Body of pancreas (tissue), 4 donors: Measurements from ENCODE around the gene CBFA2T3. TPM values are rescaled to one million over a fixed set of nuclear protein-coding genes. Genes with fewer than 3 reads are reported as not detected.

Experiments used
- ATAC-seq: fragments of 150-250 bp; one replicate; pipeline ENCODE4 v1.9.1; 2016
- DNase-seq, 4 donors: peaks; one replicate each; pipeline ENCODE4 v3.0.0-alpha.2; 2019
- H3K27ac ChIP-seq, 4 donors: fragments of 200-600 bp; sonication (generic); 1 replicate in 3 of 4; 2 replicates in 1 of 4; pipeline versions ENCODE4 v1.5.1 to v1.6.1; 2016 to 2019; ENCODE audit warnings: mild to moderate bottlenecking in 1 of 4, mixed read lengths in 1 of 4, moderate library complexity in 1 of 4
- H3K27me3 ChIP-seq, 2 donors: fragments of 200-600 bp; sonication (generic); one replicate each; pipeline ENCODE4 v1.6.0; 2016; ENCODE audit warnings: mild to moderate bottlenecking in 1 of 2
- H3K36me3 ChIP-seq, 2 donors: fragments of 200-600 bp; sonication (generic); replicated peaks in 1 of 2; 2 replicates each; pipeline ENCODE4 v1.5.1; 2016; ENCODE audit warnings: low read depth in 2 of 2; ENCODE audit not compliant: insufficient read depth in 1 of 2
- H3K4me1 ChIP-seq: fragments of 200-600 bp; sonication (generic); one replicate; pipeline ENCODE4 v1.6.0; 2016
- H3K4me3 ChIP-seq, 2 donors: fragments of 200-600 bp; sonication (generic); 1 replicate in 1 of 2; 2 replicates in 1 of 2; pipeline ENCODE4 v1.5.1; 2016 to 2019
- H3K9me3 ChIP-seq, 3 donors: fragments of 200-600 bp; sonication (generic); 1 replicate in 2 of 3; 2 replicates in 1 of 3; pipeline ENCODE4 v1.5.1; 2016
- POLR2A ChIP-seq, 3 donors: fragments of 450-650 bp; IDR thresholded peaks; one replicate each; pipeline ENCODE4 v1.6.1; 2016; ENCODE audit warnings: antibody characterized with exemption in 3 of 3, mild to moderate bottlenecking in 2 of 3
- WGBS, 2 donors: methylation state at CpG; one replicate each; pipeline ENCODE4 v1.1.5; 2017; 5-methylcytosine and 5-hydroxymethylcytosine counted together
- intact Hi-C: fragments of 100-400 bp; cut with DNase I; formaldehyde crosslinking; loops from one replicate; pipeline ENCODE4 v1.15.1; 2023
- total RNA-seq, 2 donors: library from RNA; depleted of rRNA; stranded (reverse); fragments of >200 nt; gene quantifications; one replicate each; pipeline ENCODE4 v1.1.0, GENCODE V29; 2016
- TF ChIP-seq, protein P1 (sequence below), 7 experiments: fragments of 450-650 bp in 4 of 7; fragments of 200-600 bp in 3 of 7; sonication (generic) in 3 of 7; IDR thresholded peaks; one replicate each; pipeline ENCODE4 v1.5.1; 2016 to 2019; ENCODE audit warnings: antibody characterized with exemption in 7 of 7

CBFA2T3 gene
- total RNA-seq, 2 donors from 2014 or later, result 7.8 to 16.2 TPM

DNA sequence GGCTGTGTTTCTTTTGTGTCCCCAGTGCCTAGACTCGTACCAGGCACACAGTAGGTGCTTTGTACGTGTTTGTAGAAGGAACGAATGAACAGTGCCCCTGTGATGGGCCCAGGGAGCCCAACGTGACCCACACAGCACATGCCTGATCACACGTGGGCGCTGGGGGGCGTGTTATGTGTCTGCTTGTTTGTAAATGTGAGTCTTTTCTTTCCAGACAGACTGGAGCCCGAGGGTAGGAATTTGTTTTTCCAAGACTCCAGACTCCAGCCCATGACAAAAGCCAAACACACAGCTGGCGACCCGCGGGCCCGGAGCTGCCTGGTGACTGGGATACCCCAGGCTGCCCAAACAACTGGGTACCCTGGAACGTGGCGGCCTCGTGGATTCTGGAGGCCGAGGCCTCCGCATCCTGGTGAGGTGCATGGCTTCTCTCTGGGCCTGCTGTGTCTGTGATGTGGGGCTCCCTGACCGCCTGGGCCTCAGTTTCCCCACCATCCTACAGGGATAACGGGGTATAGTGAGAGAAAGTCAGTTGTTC lies 14.9 kb upstream of the CBFA2T3 start:
- TF ChIP-seq POLR2A (IDR thresholded peaks at IDR 0.05), result no peak
- TF ChIP-seq, protein P1, sequence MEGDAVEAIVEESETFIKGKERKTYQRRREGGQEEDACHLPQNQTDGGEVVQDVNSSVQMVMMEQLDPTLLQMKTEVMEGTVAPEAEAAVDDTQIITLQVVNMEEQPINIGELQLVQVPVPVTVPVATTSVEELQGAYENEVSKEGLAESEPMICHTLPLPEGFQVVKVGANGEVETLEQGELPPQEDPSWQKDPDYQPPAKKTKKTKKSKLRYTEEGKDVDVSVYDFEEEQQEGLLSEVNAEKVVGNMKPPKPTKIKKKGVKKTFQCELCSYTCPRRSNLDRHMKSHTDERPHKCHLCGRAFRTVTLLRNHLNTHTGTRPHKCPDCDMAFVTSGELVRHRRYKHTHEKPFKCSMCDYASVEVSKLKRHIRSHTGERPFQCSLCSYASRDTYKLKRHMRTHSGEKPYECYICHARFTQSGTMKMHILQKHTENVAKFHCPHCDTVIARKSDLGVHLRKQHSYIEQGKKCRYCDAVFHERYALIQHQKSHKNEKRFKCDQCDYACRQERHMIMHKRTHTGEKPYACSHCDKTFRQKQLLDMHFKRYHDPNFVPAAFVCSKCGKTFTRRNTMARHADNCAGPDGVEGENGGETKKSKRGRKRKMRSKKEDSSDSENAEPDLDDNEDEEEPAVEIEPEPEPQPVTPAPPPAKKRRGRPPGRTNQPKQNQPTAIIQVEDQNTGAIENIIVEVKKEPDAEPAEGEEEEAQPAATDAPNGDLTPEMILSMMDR (IDR thresholded peaks at IDR 0.05), result no peak
- Histone ChIP-seq H3K36me3 (no peaks in the 10 kb centered on the region), H3K9me3 (no peaks in the 10 kb centered on the region), H3K27me3 (peaks cover 0 to 11% of the 10 kb centered on the region in 2 donors), H3K27ac (no peak overlapping the region), H3K4me1 (peaks cover 4% of the 10 kb centered on the region), H3K4me3 (no peak overlapping the region)
- 49 to 73% methylated on average over 8 to 18 of the region's 19 CpGs for WGBS, 2 donors
- no peak for DNase-seq
- intact Hi-C loops, result no loop called here
- ATAC-seq, result no peak

DNA sequence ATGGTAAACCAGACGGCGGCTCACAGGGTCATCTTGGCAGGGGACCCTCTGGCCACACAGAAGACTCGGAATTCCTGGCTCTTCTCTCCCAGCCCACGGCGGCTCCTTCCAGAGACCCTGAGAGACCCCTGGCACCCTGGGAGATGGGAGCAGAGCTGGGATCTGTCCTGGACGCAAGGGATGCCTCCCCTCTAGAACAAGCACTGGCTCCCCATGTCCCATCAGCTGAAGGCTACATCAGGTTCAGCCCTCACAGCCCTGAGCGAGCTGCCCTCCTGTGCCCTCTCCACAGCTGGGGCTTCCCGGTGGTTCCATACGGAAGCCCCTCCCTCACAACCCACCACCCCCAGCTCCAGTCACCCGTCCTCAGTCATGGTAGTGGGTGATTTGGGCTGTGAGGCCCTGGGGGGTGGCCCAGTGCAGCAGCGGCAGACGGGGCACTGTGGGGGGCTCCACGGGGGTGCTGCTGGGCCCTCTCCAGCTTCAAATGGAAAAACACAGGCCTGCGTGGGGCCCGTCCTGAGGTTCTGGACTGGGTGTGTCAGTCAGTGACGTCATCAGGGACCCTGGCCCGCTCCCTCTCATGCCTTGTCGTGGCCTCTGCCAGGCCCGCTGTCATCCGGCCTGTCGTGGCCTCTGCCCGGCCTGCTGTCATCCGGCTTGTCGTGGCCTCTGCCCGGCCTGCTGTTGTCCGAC lies 13.0 kb upstream of the CBFA2T3 start:
- Histone ChIP-seq H3K27ac (no peak overlapping the region), H3K36me3 (no peaks in the 10 kb centered on the region), H3K4me3 (no peak overlapping the region), H3K27me3 (peaks cover 0 to 11% of the 10 kb centered on the region in 2 donors), H3K4me1 (peaks cover 4% of the 10 kb centered on the region), H3K9me3 (no peaks in the 10 kb centered on the region)
- intact Hi-C loops, result no loop called here
- no peak for ATAC-seq
- 66 to 89% methylated on average over 13 to 24 of the region's 26 CpGs for WGBS, 2 donors
- no peak for DNase-seq
- TF ChIP-seq, protein P1 (IDR thresholded peaks at IDR 0.05), result no peak
- no peak for TF ChIP-seq POLR2A (IDR thresholded peaks at IDR 0.05)

DNA sequence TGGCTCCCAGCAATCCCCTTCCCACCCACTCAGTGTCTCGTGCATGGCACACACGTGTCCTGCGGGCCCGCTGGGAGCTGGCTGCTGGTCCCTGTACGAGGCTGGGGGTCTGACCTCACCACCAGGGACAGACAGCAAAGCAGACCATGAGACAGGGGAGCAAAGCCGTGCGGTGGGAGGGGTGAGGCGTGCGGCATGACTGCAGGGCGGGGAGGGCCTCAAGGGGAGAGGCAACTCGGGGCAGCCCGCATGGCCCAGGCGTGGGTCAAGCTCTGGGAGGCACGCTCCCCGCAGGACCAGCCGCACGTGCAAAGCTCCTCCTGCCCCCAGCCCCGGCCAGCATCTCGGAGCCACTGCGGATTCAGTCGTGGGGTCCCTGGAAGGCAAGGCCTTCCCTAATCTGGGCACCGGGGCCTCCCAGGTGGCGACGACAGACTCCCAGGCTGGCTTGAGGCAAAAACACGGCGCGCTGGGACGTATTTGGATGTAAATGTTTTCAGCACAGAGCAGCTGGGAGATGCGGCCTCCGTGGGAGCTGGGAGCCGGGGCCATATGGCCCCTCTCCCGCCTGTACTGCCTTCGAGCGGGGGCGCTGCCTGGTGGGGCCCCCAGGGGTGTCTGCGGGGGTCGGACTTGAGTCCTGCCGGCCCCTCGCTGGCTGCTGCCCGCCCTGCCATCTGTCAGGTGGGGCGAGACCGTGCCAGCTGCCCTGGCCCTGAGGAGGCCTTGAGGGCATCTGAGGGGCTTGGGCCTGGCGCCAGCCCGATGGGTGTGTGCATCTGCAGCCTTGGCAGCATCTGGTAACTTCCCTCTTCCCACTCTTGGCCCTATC lies 12.2 kb upstream of the CBFA2T3 start:
- intact Hi-C loops, result no loop called here
- DNase-seq (peak in 1 of 4 donors; percentile 34), ATAC-seq (no peak)
- Histone ChIP-seq H3K27ac (no peak overlapping the region), H3K27me3 (peaks cover 0 to 11% of the 10 kb centered on the region in 2 donors), H3K4me1 (peaks cover 4% of the 10 kb centered on the region), H3K36me3 (no peaks in the 10 kb centered on the region), H3K4me3 (no peak overlapping the region), H3K9me3 (no peaks in the 10 kb centered on the region)
- TF ChIP-seq, protein P1 (IDR thresholded peaks at IDR 0.05), result no peak
- TF ChIP-seq POLR2A (IDR thresholded peaks at IDR 0.05), result no peak
- 71 to 76% methylated on average over 7 to 39 of the region's 44 CpGs for WGBS, 2 donors

DNA sequence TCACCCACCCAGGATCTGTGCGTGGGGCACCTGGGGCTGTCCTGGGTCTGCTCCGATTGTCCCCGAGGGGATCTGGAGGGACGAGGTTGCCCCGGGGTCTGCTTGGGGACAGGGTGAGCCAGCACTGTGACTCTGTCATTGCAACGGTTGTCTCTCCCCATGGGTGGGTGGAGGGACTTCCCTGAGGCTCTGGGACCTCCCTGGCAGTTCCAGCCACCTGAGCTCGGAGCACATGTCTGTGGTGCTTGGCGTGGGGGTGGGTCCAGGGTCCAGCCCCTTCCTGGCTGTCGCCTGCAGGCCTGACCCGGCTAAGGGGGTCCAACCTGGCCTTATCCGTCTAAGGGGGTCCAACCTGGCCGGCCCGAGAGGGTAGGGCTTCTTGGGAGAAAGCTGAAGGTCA lies 8.5 kb upstream of the CBFA2T3 start:
- DNase-seq (no peak), ATAC-seq (no peak)
- 54 to 57% methylated on average over 5 to 11 of the region's 13 CpGs for WGBS, 2 donors
- intact Hi-C loops, result no loop called here
- TF ChIP-seq POLR2A (IDR thresholded peaks at IDR 0.05), result no peak
- TF ChIP-seq, protein P1 (IDR thresholded peaks at IDR 0.05), result no peak
- peaks cover 4% of the 10 kb centered on the region for H3K4me1 ChIP-seq
- H3K27me3 ChIP-seq, result no peaks in the 10 kb centered on the region
- H3K4me3 ChIP-seq, result no peak overlapping the region
- no peaks in the 10 kb centered on the region for H3K36me3 ChIP-seq
- H3K27ac ChIP-seq, result no peak overlapping the region
- no peaks in the 10 kb centered on the region for H3K9me3 ChIP-seq
